Effector memory CD4-positive, alpha-beta T cell (primary cell): Measurements from ENCODE around the gene MED8.
A peak's percentile ranks its signal among the peaks of the same experiment; 100 is the strongest.

ENCODE experiments used
- DNase-seq, 3 donors: peaks; one replicate each; pipeline ENCODE4 v3.0.0-alpha.2; 2020
- H3K27ac ChIP-seq: 2 replicates; pipeline ENCODE4 v1.7.0; 2013; ENCODE audit warnings: mild to moderate bottlenecking, low read length, moderate library complexity; ENCODE audit not compliant: insufficient read depth, poor library complexity, severe bottlenecking
- H3K27me3 ChIP-seq: replicated peaks from 2 replicates; pipeline ENCODE4 v1.7.0; 2013; ENCODE audit warnings: mild to moderate bottlenecking, low read length; ENCODE audit not compliant: insufficient read depth, control insufficient read depth, poor library complexity, severe bottlenecking
- H3K36me3 ChIP-seq: 2 replicates; pipeline ENCODE4 v1.7.0; 2013; ENCODE audit warnings: mild to moderate bottlenecking, low read length, moderate library complexity; ENCODE audit not compliant: control insufficient read depth, insufficient read depth
- H3K4me1 ChIP-seq: 2 replicates; pipeline ENCODE4 v1.7.0; 2013; ENCODE audit warnings: low read length, mild to moderate bottlenecking; ENCODE audit not compliant: control insufficient read depth, insufficient read depth, poor library complexity, severe bottlenecking
- H3K4me3 ChIP-seq: 2 replicates; pipeline ENCODE4 v1.7.0; 2013; ENCODE audit warnings: low read length, low read depth, mild to moderate bottlenecking; ENCODE audit not compliant: insufficient read depth, poor library complexity, severe bottlenecking
- H3K9me3 ChIP-seq: 2 replicates; pipeline ENCODE4 v1.7.0; 2013; ENCODE audit warnings: mild to moderate bottlenecking, low read length, moderate library complexity; ENCODE audit not compliant: control insufficient read depth
- total RNA-seq, 3 donors: gene quantifications; one replicate each; lab custom pipeline; 2026; lab: John Stamatoyannopoulos, UW

The MED8 gene, protein sequence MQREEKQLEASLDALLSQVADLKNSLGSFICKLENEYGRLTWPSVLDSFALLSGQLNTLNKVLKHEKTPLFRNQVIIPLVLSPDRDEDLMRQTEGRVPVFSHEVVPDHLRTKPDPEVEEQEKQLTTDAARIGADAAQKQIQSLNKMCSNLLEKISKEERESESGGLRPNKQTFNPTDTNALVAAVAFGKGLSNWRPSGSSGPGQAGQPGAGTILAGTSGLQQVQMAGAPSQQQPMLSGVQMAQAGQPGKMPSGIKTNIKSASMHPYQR
- 11.6 to 14.3 (median 12.2) reads per million in 3 donors for total RNA-seq

DNA sequence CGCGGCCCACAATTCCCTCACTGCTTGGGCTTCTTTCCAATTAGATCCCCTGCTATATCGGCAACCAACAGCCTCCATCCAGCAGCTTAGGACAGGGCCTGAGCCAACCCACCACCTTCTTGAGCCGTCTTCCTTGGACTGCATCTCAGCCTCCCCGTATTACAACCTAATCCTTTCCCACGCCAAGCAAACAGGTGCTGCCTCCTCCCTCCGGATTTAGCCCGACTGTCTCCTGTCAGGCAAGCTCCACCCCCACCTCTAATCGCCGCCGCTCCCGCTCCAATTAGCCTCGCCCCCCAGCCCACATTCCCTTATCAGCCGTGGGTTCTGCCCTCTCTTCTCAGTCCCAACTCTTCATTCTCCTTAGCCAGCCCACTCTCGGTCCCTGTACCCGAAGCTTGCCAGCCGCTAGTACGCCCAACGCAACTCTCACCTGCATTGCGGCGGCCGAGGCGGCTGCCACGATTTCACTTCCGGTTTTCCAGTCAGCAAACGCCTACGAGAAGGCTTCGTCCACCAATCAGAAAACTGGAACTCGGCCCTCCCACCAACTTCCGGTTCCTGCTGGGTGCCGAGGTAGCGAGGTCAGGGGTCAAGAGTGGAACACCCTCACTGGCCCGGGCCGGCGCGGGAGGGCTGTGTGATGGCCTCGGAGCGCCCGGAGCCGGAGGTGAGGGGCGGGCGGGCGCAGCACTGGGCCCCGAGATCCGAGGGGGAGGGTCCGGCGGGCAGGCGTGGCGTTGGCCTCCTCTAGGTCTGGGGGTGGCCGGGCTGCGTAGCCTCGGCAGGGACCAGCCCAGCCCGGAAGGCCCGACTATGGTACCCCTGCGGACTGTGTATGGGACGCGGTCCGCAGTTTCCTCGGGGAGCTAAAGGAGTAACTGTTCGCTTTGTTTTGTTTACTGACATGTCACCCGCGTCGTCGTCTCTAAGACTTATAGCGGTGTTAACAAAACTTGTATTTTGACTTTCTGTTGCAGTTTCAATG is at the start of gene MED8, which contains the start of gene SZT2:
Gene MED8 (minus strand): TSS at position 475 of the 988 bp plus-strand sequence. CDS start 36 bp downstream, at position 439.
Gene SZT2 (plus strand): TSS at position 574 of the 988 bp plus-strand sequence. CDS start 70 bp downstream, at position 644.
- Histone ChIP-seq H3K4me1 (peaks cover 16% of the 10 kb centered on the region), H3K36me3 (peaks cover 29% of the 10 kb centered on the region), H3K4me3 (peak within 1 kb of the TSS; percentile 93), H3K9me3 (no peaks in the 10 kb centered on the region), H3K27me3 (no peaks in the 10 kb centered on the region), H3K27ac (peak within 1 kb of the TSS; percentile 77)
- peak; percentile 84 to 90 (median 90) for DNase-seq

DNA sequence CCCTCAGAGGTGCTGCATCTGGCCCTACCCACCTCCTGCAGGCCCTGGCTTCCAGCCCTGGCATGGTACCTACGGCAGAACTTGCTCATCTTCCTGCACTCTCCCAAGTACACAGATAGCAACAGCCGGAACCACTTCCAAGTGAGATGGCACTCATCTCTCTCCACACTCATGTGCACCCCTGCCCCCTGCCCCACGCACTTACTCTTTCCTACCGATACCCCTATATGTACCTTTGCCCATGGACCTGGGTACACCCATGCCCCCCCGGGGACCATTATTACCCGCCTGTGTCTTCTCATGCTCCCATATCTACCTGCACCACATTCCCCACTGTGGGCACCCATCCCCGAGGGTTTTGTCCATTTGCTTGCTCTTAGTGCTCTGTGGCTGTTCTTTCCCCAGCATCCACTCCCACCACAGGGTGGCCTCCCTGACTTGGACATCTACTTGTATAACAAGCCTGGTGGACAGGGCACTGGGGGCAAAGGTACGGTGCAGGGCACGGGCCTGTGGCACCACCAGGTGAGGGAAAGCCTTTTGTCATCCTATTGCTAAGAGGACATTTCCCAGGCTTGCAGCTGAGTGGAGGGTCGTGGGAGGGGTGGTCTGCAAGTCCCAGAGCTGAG is 49.5 kb upstream of the MED8 start:
- Histone ChIP-seq H3K27ac (no peak overlapping the region), H3K36me3 (peaks cover 60% of the 10 kb centered on the region), H3K27me3 (no peaks in the 10 kb centered on the region), H3K4me1 (no peaks in the 10 kb centered on the region), H3K4me3 (no peak overlapping the region), H3K9me3 (no peaks in the 10 kb centered on the region)
- no peak for DNase-seq

DNA sequence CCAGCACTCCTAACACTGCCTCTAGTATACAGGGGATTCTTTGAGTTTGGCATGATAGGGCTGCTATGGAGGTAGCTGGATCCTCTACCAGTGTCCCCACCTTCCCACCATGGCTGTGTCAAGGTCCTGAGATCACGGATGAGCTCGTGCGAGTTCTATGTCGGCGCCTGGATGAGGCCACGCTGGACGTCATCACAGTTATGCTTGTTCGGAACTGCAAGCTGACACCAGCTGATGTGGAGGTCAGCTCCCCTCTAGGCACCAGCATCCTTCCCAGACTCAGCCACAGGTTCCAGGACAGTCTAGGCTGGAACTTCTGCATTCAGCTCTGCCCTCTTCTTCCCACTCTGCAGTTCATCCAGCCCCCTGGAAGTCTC is 49.0 kb upstream of the MED8 start:
- Histone ChIP-seq H3K4me3 (no peak overlapping the region), H3K27me3 (no peaks in the 10 kb centered on the region), H3K36me3 (peaks cover 60% of the 10 kb centered on the region), H3K9me3 (no peaks in the 10 kb centered on the region), H3K4me1 (no peaks in the 10 kb centered on the region), H3K27ac (no peak overlapping the region)
- no peak for DNase-seq

DNA sequence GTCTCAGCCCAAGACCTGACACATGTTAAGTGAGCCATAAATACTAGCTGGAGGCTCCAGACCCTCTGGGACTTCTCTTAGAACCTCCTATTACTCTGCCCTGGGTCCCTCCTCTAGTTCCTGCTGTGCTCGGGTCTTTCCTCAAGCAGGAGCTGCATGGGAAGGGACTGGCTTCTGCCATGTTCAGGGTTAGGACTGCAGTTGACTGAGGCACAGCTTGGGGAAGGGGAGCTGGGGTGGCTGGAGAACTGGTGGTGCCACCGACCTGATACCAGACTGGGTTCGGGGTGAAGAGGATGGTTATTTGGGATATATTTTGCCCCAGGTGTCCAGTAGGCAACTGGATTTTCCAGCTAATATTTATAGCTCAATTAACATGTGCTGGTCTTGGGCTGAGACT is 48.4 kb upstream of the MED8 start:
- no peaks in the 10 kb centered on the region for H3K4me1 ChIP-seq
- H3K4me3 ChIP-seq: no peak overlapping the region
- H3K27ac ChIP-seq: no peak overlapping the region
- H3K27me3 ChIP-seq: no peaks in the 10 kb centered on the region
- DNase-seq: no peak
- peaks cover 57% of the 10 kb centered on the region for H3K36me3 ChIP-seq
- H3K9me3 ChIP-seq: no peaks in the 10 kb centered on the region

DNA sequence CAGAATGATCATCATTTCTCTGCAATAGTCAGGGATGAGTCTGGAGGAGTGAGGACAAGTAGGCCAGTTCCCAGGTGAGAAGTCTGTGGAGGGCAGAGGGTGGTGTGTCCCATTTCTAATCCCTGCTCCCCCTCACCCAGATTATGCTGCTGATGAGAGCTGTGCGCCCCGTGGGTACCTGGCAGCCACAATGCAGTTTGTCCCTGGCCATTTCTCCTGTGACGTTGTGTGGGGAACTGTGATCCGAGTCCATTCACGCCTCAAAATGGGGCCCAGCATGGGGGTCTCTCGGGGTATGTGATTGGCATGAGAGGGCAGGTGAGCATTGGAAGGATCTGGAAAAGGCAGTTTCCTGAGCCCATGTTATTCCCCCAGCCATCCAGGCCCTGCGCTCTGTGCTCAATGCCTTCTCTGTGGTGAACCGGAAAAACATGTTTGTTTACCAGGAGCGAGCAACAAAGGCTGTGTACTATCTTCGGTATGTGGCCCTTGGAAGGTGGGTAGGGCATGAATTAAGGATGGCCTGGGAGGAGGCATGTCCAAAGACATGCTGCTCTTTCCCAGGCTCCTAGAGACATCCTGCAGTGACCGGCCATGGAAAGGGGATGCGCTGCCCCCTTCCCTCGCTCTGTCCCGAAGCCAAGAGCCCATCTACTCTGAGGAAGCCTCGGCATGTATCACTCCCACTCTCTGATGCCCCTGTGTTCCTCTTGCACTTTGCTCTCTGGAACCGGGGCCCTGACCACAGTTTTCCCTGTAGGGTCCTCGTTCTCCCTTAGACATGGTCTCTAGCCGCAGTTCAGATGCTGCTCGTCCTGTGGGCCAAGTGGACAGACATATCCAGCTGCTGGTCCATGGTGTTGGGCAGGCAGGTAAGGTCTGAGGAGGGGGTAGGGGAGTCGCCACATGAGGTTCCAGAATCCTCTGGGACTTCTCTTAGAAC is 47.7 kb upstream of the MED8 start:
- H3K27ac ChIP-seq: no peak overlapping the region
- H3K9me3 ChIP-seq: no peaks in the 10 kb centered on the region
- no peak overlapping the region for H3K4me3 ChIP-seq
- peaks cover 57% of the 10 kb centered on the region for H3K36me3 ChIP-seq
- no peaks in the 10 kb centered on the region for H3K4me1 ChIP-seq
- no peak for DNase-seq
- no peaks in the 10 kb centered on the region for H3K27me3 ChIP-seq

DNA sequence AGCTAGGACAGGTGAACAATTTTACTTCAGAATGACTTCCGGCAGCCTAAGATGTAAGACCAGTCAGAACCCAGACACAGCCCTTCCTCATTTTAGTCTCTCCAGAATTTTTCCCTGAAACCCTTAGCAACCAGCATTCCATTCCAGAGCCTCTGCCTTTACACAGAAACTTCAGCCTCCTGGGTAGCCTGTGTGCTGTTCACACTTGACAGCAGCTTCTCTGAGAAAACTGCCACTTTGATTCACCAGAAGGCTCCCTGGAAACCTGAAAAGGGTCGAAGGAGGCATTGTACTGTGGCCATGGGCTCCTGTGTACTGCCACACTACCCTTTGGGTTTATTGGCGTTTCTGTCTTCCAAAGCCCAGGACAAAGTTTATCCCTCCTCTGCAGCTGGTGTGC is 46.8 kb upstream of the MED8 start:
- H3K4me3 ChIP-seq: no peak overlapping the region
- H3K36me3 ChIP-seq: peaks cover 60% of the 10 kb centered on the region
- no peaks in the 10 kb centered on the region for H3K9me3 ChIP-seq
- H3K27ac ChIP-seq: no peak overlapping the region
- DNase-seq: no peak
- H3K27me3 ChIP-seq: no peaks in the 10 kb centered on the region
- H3K4me1 ChIP-seq: no peaks in the 10 kb centered on the region

DNA sequence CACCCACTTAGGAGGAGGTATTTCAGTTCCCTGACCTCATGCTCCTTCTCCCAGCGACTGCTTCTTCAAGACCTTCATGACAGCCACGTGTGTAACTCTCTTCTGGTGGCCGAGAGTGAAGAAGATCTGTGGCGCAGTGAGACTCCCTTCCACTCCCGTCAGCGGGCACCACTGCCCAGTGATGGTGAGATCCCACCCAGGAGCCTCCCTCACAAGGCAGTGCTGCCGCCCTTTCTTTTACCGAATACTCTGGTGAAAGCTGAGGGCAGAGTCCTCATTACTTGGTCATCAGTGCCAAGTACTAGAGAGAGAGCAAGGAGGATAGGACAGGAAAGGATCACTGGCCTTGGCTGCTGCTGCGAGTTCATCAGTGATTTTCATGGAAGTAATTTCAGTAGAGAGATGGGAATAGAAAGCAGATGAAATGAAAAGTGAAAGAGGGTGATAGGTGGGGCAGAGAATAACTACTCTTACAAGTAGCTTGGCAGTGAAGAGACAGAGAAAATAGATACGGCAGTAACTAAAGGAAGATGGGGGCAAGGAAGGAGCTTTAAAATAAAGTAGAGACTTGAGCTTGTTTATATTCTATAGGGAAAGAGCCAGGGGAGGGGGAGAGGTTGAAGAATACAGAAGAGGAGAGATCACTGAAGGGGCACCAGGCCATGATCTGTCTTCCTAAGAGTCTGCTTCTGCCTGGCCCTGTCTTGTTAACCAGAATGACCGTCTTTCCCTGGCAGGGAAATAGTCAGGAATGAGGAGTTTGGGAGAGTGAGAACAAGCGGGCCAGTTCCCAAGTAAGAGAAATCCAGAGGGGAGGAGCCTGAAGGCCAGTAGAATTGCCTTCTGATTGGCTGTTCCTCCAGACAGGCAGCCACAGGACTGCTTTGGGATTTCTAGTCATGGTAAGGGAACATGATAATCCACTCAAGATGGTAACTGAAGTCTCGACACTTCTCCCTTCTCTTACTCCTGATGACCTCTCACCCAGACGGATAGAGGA is 45.8 kb upstream of the MED8 start:
- DNase-seq: no peak
- no peak overlapping the region for H3K4me3 ChIP-seq
- H3K27ac ChIP-seq: peak overlapping the region; percentile 15
- no peaks in the 10 kb centered on the region for H3K4me1 ChIP-seq
- H3K36me3 ChIP-seq: peaks cover 64% of the 10 kb centered on the region
- no peaks in the 10 kb centered on the region for H3K27me3 ChIP-seq
- no peaks in the 10 kb centered on the region for H3K9me3 ChIP-seq

DNA sequence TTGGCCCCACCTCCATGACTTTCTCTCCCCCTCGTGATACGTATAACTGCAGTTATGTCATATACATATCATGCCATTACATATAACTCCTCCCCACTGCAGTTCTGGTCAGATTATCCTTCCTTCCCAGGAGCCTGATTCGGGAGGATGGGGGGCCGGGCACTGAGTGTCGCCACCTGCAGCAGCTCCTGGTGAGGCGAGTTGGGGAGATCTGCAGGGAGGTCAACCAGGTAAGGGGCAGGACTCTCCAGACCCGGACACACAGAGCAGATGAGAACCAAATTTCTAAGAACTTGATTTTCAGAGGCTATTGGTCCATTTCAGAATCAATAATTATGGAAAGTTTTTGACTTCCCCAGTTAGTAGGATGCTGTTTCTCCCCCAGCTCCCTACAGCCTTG is 44.7 kb upstream of the MED8 start:
- no peak for DNase-seq
- Histone ChIP-seq H3K4me1 (no peaks in the 10 kb centered on the region), H3K4me3 (no peak overlapping the region), H3K27me3 (no peaks in the 10 kb centered on the region), H3K27ac (no peak overlapping the region), H3K9me3 (no peaks in the 10 kb centered on the region), H3K36me3 (peaks cover 67% of the 10 kb centered on the region)
